Measurements from ENCODE around the gene RGS16.

RGS16 gene

DNA sequence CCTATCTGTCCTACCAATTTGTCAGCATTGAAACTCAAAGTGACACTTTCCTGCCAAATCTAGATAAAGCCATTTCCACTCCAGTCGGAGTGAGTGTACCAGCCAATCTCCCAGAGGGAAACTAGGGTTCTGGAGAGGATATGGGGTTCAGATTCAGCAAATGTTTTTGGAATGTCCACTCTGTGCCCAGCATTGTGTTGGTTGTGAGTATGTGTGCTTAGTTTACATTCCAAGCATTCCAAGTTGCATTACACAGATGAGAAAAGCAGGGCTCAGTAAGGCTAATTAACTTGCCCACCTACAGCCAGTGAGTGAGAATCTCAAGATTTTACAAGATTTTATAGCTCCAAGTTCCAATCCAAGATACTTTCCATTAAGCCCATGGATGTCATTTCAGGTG is 26.4 kb upstream of the RGS16 start:
- TF ChIP-seq, protein P1, sequence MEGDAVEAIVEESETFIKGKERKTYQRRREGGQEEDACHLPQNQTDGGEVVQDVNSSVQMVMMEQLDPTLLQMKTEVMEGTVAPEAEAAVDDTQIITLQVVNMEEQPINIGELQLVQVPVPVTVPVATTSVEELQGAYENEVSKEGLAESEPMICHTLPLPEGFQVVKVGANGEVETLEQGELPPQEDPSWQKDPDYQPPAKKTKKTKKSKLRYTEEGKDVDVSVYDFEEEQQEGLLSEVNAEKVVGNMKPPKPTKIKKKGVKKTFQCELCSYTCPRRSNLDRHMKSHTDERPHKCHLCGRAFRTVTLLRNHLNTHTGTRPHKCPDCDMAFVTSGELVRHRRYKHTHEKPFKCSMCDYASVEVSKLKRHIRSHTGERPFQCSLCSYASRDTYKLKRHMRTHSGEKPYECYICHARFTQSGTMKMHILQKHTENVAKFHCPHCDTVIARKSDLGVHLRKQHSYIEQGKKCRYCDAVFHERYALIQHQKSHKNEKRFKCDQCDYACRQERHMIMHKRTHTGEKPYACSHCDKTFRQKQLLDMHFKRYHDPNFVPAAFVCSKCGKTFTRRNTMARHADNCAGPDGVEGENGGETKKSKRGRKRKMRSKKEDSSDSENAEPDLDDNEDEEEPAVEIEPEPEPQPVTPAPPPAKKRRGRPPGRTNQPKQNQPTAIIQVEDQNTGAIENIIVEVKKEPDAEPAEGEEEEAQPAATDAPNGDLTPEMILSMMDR (IDR thresholded peaks at IDR 0.05; ENCODE audit: low read depth, low read length): no peak
- DNase-seq (ENCODE audit: extremely low read depth, low read depth): no peak

DNA sequence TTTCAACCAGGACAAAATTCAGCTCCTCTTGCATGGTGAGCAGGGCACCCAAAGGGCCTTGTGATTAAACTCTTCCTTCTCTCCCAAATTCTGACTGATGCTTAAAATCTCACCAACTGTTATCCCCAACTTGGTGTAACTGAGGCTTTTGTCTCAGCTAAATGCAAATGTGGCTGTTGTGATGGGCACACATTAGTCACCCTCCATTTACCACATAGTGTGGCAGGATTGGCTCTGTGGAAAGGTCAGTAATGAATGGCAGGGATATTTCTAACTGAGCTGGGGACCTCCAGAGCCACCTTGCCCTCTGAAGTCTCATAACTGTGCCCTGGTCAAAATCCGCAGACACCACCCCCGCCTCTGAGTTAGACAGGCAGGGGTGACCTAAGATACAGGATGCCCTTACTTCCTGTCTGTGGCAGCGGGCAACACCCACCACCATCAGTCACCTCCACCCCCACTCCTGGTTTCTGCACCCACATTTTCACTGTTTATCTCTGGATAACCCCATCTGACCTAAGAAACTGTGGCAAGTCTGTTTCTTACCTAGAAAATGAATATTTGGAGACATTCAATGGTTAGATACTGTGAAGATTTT is 25.4 kb upstream of the RGS16 start:
- TF ChIP-seq, protein P1 (IDR thresholded peaks at IDR 0.05; ENCODE audit: low read depth, low read length): no peak
- no peak for DNase-seq (ENCODE audit: extremely low read depth, low read depth)

DNA sequence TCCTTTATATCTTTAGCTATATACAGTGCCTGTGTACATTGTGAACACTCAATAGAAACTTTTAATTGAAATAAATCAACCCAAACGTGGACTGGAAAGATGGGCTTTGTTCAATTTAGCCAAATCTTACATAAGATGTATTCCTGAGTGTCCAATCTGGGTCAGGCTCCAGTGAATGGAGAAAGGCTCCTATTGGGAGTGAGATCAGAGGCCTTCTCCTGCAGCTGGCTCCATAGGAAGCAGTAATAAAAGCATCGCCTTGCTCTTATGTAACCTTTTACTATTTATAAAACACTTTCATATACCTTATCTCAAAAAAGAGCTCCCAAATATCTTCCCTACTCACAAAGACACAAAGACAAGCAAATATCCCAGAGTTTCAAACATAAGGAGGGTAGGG is 24.9 kb upstream of the RGS16 start:
- DNase-seq (ENCODE audit: extremely low read depth, low read depth): no peak
- TF ChIP-seq, protein P1 (IDR thresholded peaks at IDR 0.05; ENCODE audit: low read depth, low read length): no peak

DNA sequence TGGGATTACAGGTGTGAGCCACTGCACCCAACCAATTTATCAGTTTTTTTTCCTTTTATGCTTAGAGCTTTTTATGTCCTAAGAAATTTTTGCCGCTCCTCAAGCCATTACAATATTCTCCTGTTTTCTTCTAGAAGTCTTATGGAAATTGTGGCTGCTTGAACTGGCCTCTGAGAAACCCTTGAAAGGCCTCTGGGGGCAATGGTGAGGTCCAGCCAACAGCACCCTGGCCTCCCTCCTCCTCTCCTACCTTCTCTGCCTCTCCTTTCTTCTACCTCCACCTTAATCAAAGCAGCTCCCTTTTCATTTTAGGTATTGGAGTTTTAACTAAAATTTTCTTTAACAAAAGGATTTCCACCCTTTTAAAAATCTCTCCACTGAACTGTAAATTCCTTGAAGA is 24.5 kb upstream of the RGS16 start:
- no peak for DNase-seq (ENCODE audit: extremely low read depth, low read depth)
- TF ChIP-seq, protein P1 (IDR thresholded peaks at IDR 0.05; ENCODE audit: low read depth, low read length): no peak

DNA sequence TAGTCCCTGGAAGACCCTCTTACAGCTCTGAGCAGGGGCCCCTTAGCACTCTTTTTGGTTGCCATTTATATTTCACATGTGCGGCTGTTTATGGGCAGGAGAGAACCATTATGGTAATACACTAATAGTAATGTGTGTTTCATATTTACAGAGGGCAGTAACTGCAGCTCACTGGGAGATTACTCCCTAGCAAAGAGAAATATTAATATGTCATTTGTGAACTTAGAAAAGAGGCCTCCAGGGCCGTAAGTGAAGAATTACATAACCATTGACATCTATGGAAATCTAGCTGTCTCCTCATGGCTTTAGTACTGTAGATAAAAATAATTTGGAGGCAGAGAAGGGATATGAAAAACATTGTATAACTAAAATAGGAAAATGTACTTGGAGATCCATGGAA is 23.4 kb upstream of the RGS16 start:
- no peak for DNase-seq (ENCODE audit: extremely low read depth, low read depth)
- TF ChIP-seq, protein P1 (IDR thresholded peaks at IDR 0.05; ENCODE audit: low read depth, low read length): no peak

DNA sequence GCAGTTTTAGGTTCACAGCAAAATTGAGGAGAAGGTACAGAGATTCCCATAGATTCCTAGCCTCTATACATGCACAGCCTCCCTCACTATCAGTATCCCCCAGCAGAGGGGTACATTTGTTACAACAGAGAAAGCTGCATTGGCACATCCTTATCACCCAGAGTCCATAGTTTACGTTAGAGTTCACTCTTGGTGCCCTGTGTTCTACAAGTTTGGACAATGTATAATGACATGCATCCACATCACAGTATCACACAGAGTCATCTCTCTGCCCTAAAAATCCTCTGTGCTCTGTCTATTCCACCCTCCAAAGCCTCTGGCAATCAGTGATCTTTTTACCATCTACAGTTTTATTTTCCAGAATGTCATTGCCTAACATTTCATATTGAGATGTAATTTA is 22.3 kb upstream of the RGS16 start:
- DNase-seq (ENCODE audit: extremely low read depth, low read depth): no peak
- TF ChIP-seq, protein P1 (IDR thresholded peaks at IDR 0.05; ENCODE audit: low read depth, low read length): no peak

DNA sequence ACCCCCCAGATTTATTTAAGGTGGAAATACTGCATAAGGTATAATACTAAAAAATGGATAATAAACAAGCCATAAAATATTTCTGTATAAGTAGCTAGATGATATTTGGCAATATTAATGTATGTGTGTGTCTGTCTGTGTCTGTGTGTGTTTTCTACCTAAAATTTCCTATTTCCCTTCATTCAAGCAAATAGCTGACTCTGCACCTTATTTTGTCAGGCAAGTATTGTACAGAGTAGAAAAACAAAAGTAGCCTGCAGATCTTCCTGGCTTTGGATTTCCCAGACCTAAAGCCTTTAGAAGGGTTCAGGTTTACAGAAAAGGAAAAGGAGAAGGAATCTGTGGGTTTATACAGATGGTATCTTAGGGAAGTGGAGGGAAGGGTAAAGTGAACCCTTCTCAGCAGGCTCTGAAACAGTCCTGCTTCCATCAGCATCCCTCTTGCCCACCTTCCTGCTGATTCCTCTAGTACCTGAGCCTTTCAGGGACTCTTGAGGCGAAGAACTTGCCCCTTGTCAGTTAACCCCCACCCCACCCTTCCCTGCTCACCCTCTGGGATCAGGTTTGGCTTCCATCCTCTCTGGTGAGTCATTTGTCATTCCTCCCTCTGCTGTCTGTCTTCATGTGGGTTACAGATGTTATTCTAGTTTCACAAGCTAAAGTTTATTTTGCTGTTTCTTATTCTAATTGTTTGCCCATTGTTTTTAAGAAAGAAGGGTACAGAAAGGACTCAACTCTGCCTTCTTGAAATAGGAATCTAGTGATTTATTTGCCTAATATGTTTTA is 21.7 kb upstream of the RGS16 start:
- TF ChIP-seq, protein P1 (IDR thresholded peaks at IDR 0.05; ENCODE audit: low read depth, low read length): no peak
- DNase-seq (ENCODE audit: extremely low read depth, low read depth): no peak
